ENCODE results near the gene GIT2. TPM values are rescaled to one million over a fixed set of nuclear protein-coding genes. Genes with fewer than 3 reads are reported as not detected.

The GIT2 gene
- total and polyA plus RNA-seq, 2 of the 13 experiments (the other 11 are each of a cell fraction or from before 2014, with no cell fraction given): 18.4 to 19.8 TPM

GRCh38 chr12:109946913-109947312 is 49.3 kb downstream of the GIT2 start (continued):
- TF ChIP-seq CREBL2 (CRISPR knock-in tag; IDR thresholded peaks at IDR 0.05; ENCODE audit: borderline replicate concordance) (no peak), ETV5 (CRISPR knock-in tag; IDR thresholded peaks at IDR 0.05; ENCODE audit: borderline replicate concordance) (no peak), ZBTB2 (CRISPR knock-in tag; IDR thresholded peaks at IDR 0.05; ENCODE audit: low read depth) (no peak), ZNF598 (CRISPR knock-in tag; IDR thresholded peaks at IDR 0.05; ENCODE audit: borderline replicate concordance) (no peak), KLF11 (CRISPR knock-in tag; IDR thresholded peaks at IDR 0.05) (no peak), NR3C1 (CRISPR knock-in tag; IDR thresholded peaks at IDR 0.05) (no peak), ZNF501 (CRISPR knock-in tag; IDR thresholded peaks at IDR 0.05) (no peak), HCFC1 (IDR thresholded peaks at IDR 0.05; ENCODE audit: low read depth, low read length) (no peak), ZBTB4 (CRISPR knock-in tag; IDR thresholded peaks at IDR 0.05; ENCODE audit: borderline replicate concordance) (0 out of 2 replicates have a peak, but pooled peaks have one; percentile 28), ZKSCAN1 (IDR thresholded peaks at IDR 0.05; ENCODE audit: low read length) (no peak), NCOA1 (CRISPR knock-in tag; IDR thresholded peaks at IDR 0.05) (no peak), SCMH1 (CRISPR knock-in tag; IDR thresholded peaks at IDR 0.05; ENCODE audit: borderline replicate concordance) (no peak), GATAD2A (CRISPR knock-in tag; IDR thresholded peaks at IDR 0.05) (no peak), ZMYM3 (CRISPR knock-in tag; IDR thresholded peaks at IDR 0.05) (0 out of 2 replicates have a peak, but pooled peaks have one; percentile 19)

Data from HepG2 (cell line).